Sigmoid colon (tissue), 7 donors: ENCODE data around the gene HOXA10. TPM values are rescaled to one million over a fixed set of nuclear protein-coding genes. Genes with fewer than 3 reads are reported as not detected.

Experiments used
- DNase-seq: peaks from one replicate; pipeline ENCODE4 v3.0.0-alpha.2; 2019
- H3K27ac ChIP-seq, 4 donors: fragments of 200-600 bp; sonication (generic); one replicate each; pipeline ENCODE4 v1.5.1; 2016 to 2019; ENCODE audit warnings: mild to moderate bottlenecking in 1 of 4
- H3K27me3 ChIP-seq, 3 donors: fragments of 200-600 bp; sonication (generic); one replicate each; pipeline ENCODE4 v1.5.1; 2019; ENCODE audit warnings: mild to moderate bottlenecking in 1 of 3
- H3K36me3 ChIP-seq, 4 donors: fragments of 200-600 bp; sonication (generic); one replicate each; pipeline ENCODE4 v1.5.1; 2016 to 2019
- H3K4me1 ChIP-seq, 4 donors: fragments of 200-600 bp; sonication (generic); one replicate each; pipeline ENCODE4 v1.5.1; 2017 to 2019
- H3K4me3 ChIP-seq, 4 donors: fragments of 200-600 bp; sonication (generic); one replicate each; pipeline ENCODE4 v1.5.1; 2017 to 2019; ENCODE audit warnings: mild to moderate bottlenecking in 2 of 4, moderate library complexity in 1 of 4
- H3K9me3 ChIP-seq, 4 donors: fragments of 200-600 bp in 3 of 4; sonication (generic) in 3 of 4; one replicate each; pipeline versions ENCODE4 v1.5.1 to v1.6.1; 2013 to 2019
- CTCF ChIP-seq, 4 experiments: fragments of 450-650 bp in 3 of 4; fragments of 200-600 bp in 1 of 4; IDR thresholded peaks; one replicate each; pipeline ENCODE4 v1.5.1; 2016 to 2019; ENCODE audit warnings: antibody characterized with exemption in 4 of 4, mild to moderate bottlenecking in 3 of 4, moderate library complexity in 2 of 4
- EP300 ChIP-seq, 4 donors: sonication (generic); formaldehyde crosslinking; IDR thresholded peaks; one replicate each; pipeline ENCODE4 v1.6.1; 2017; ENCODE audit warnings: antibody characterized with exemption in 4 of 4
- POLR2A ChIP-seq, 2 donors: fragments of 450-650 bp; IDR thresholded peaks; one replicate each; pipeline ENCODE4 v1.6.1; 2016; ENCODE audit warnings: antibody characterized with exemption in 2 of 2, mild to moderate bottlenecking in 2 of 2, moderate library complexity in 2 of 2
- POLR2AphosphoS5 ChIP-seq, 4 donors: sonication (generic); formaldehyde crosslinking; IDR thresholded peaks; one replicate each; pipeline ENCODE4 v1.6.1; 2017; ENCODE audit warnings: antibody characterized with exemption in 4 of 4
- WGBS, 2 donors: extraction: QIAGEN DNeasy Blood & Tissue Kit; methylation state at CpG; one replicate each; pipeline ENCODE4 v1.1.7; 2013; 5-methylcytosine and 5-hydroxymethylcytosine counted together
- intact Hi-C: fragments of 100-400 bp; cut with DNase I; formaldehyde crosslinking; loops from one replicate; pipeline ENCODE4 v1.15.1; 2023
- polyA plus RNA-seq, 3 donors: library from polyadenylated mRNA; stranded (reverse); fragments of 200-250 nt; gene quantifications; one replicate each; pipeline ENCODE4 v1.2.3, GENCODE V29; 2013
- total RNA-seq, 4 donors: library from RNA; depleted of rRNA; stranded (reverse); fragments of >200 nt; gene quantifications; one replicate each; pipeline ENCODE4 v1.1.0, GENCODE V29; 2016
- donor health status: healthy with polysubstance abuse.
- donor health status: Bipolar disorder and iron deficiency.
- donor health status: healthy.

Gene HOXA10
- total and polyA plus RNA-seq, 7 donors: 22.2 to 64.0 (median 55.1) TPM

GRCh38 chr7:27173511-27173955, 587 bp downstream of the HOXA10 start:
- peaks cover 0 to 31% (median 17%) of the 10 kb centered on the region in 4 donors for H3K4me1 ChIP-seq
- intact Hi-C loops: no loop called here

GRCh38 chr7:27172823-27173510, 1.2 kb downstream of the HOXA10 start:
- intact Hi-C loops: no loop called here
- Histone ChIP-seq H3K27ac (peak overlapping the region in 3 of 4 donors; percentile 97 to 98 (median 98)), H3K27me3 (no peaks in the 10 kb centered on the region), H3K36me3 (no peaks in the 10 kb centered on the region), H3K4me3 (peak overlapping the region; percentile 47 to 85 (median 82)), H3K9me3 (no peaks in the 10 kb centered on the region), H3K4me1 (peaks cover 0 to 31% (median 20%) of the 10 kb centered on the region in 4 donors)
- peak; percentile 95 for DNase-seq
- TF ChIP-seq POLR2A (IDR thresholded peaks at IDR 0.05) (peak; percentile 70 to 86), POLR2AphosphoS5 (IDR thresholded peaks at IDR 0.05) (peak; percentile 82 to 93 (median 90)), CTCF (IDR thresholded peaks at IDR 0.05) (no peak), EP300 (IDR thresholded peaks at IDR 0.05) (peak in 1 of 4 donors; percentile 73)
- WGBS, 2 donors: 1% methylated on average over 58 of the region's 58 CpGs

More at GRCh38 chr7:27173511-27173955, 587 bp downstream of the HOXA10 start:
- DNase-seq: peak; percentile 74
- H3K27me3 ChIP-seq: no peaks in the 10 kb centered on the region
- no peak for TF ChIP-seq CTCF (IDR thresholded peaks at IDR 0.05)
- peak in 1 of 4 donors; percentile 20 for TF ChIP-seq POLR2AphosphoS5 (IDR thresholded peaks at IDR 0.05)
- no peaks in the 10 kb centered on the region for H3K36me3 ChIP-seq
- 0 to 1% methylated on average over 59 of the region's 59 CpGs for WGBS, 2 donors
- H3K9me3 ChIP-seq: no peaks in the 10 kb centered on the region
- H3K27ac ChIP-seq: peak overlapping the region in 3 of 4 donors; percentile 97 to 98 (median 98)
- H3K4me3 ChIP-seq: peak overlapping the region; percentile 47 to 85 (median 82)

GRCh38 chr7:27172315-27172774, 1.8 kb downstream of the HOXA10 start:
- H3K4me1 ChIP-seq: peaks cover 0 to 34% (median 26%) of the 10 kb centered on the region in 4 donors
- H3K27ac ChIP-seq: peak overlapping the region in 3 of 4 donors; percentile 97 to 98 (median 98)
- H3K27me3 ChIP-seq: no peaks in the 10 kb centered on the region
- no peaks in the 10 kb centered on the region for H3K36me3 ChIP-seq
- 2 to 7% methylated on average over 10 of the region's 10 CpGs for WGBS, 2 donors
- H3K4me3 ChIP-seq: peak overlapping the region; percentile 47 to 85 (median 82)
- DNase-seq: peak; percentile 75
- H3K9me3 ChIP-seq: no peaks in the 10 kb centered on the region
- intact Hi-C loops: no loop called here
- no peak for TF ChIP-seq CTCF (IDR thresholded peaks at IDR 0.05)
- TF ChIP-seq EP300 (IDR thresholded peaks at IDR 0.05): no peak
- TF ChIP-seq POLR2A (IDR thresholded peaks at IDR 0.05): no peak
- TF ChIP-seq POLR2AphosphoS5 (IDR thresholded peaks at IDR 0.05): no peak

GRCh38 chr7:27171637-27172314, 2.3 kb downstream of the HOXA10 start:
- intact Hi-C loops: no loop called here
- H3K36me3 ChIP-seq: no peaks in the 10 kb centered on the region
- 1 to 6% methylated on average over 30 of the region's 30 CpGs for WGBS, 2 donors
- no peaks in the 10 kb centered on the region for H3K9me3 ChIP-seq
- DNase-seq: peak; percentile 66
- H3K27ac ChIP-seq: peak overlapping the region in 3 of 4 donors; percentile 97 to 98 (median 98)
- no peaks in the 10 kb centered on the region for H3K27me3 ChIP-seq
- H3K4me3 ChIP-seq: peak overlapping the region; percentile 47 to 85 (median 82)
- H3K4me1 ChIP-seq: peaks cover 0 to 39% (median 29%) of the 10 kb centered on the region in 4 donors
- TF ChIP-seq POLR2A (IDR thresholded peaks at IDR 0.05) (no peak), POLR2AphosphoS5 (IDR thresholded peaks at IDR 0.05) (peak in 3 of 4 donors; percentile 19 to 41 (median 30)), CTCF (IDR thresholded peaks at IDR 0.05) (no peak), EP300 (IDR thresholded peaks at IDR 0.05) (no peak)
